Liver (tissue), 9 donors: ENCODE measurements around the gene MACROH2A2. TPM values are rescaled to one million over a fixed set of nuclear protein-coding genes. Genes with fewer than 3 reads are reported as not detected.

Source experiments
- DNase-seq: peaks from one replicate; pipeline ENCODE4 v3.0.0-alpha.2; 2017; ENCODE audit warnings: low spot score
- H3K27ac ChIP-seq, 2 donors: one replicate each; pipeline ENCODE4 v1.7.0; 2013; ENCODE audit warnings: inconsistent platforms in 2 of 2, low read length in 2 of 2, control low read depth in 1 of 2, low read depth in 1 of 2, mild to moderate bottlenecking in 1 of 2
- H3K27me3 ChIP-seq, 4 donors: one replicate each; pipeline versions ENCODE4 v1.6.1 to v1.7.0; 2013; ENCODE audit warnings: low read length in 3 of 4, inconsistent platforms in 1 of 4, mild to moderate bottlenecking in 1 of 4, moderate library complexity in 1 of 4; ENCODE audit not compliant: control insufficient read depth in 4 of 4, insufficient read depth in 4 of 4
- H3K36me3 ChIP-seq, 4 donors: one replicate each; pipeline versions ENCODE4 v1.6.1 to v1.7.0; 2013; ENCODE audit warnings: low read length in 3 of 4, mild to moderate bottlenecking in 3 of 4, low read depth in 1 of 4, moderate library complexity in 1 of 4; ENCODE audit not compliant: control insufficient read depth in 4 of 4, insufficient read depth in 3 of 4
- H3K4me1 ChIP-seq, 4 donors: one replicate each; pipeline versions ENCODE4 v1.6.1 to v1.7.0; 2013; ENCODE audit warnings: low read length in 3 of 4, mild to moderate bottlenecking in 3 of 4, moderate library complexity in 1 of 4; ENCODE audit not compliant: control insufficient read depth in 4 of 4, insufficient read depth in 4 of 4
- H3K4me3 ChIP-seq, 3 donors: one replicate each; pipeline versions ENCODE4 v1.6.1 to v1.7.0; 2013; ENCODE audit warnings: low read length in 3 of 3, control low read depth in 1 of 3, low read depth in 1 of 3, mild to moderate bottlenecking in 1 of 3
- H3K9ac ChIP-seq, 2 donors: one replicate each; pipeline ENCODE4 v1.7.0; 2013; ENCODE audit warnings: low read length in 2 of 2, mild to moderate bottlenecking in 2 of 2, moderate library complexity in 2 of 2, control low read depth in 1 of 2, low read depth in 1 of 2
- H3K9me3 ChIP-seq, 4 donors: one replicate each; pipeline versions ENCODE4 v1.6.1 to v1.7.0; 2013; ENCODE audit warnings: low read length in 3 of 4; ENCODE audit not compliant: control insufficient read depth in 4 of 4
- EGR1 ChIP-seq, 2 donors: IDR thresholded peaks; 2 replicates each; pipeline ENCODE4 v1.6.1; 2016 to 2018; ENCODE audit warnings: antibody characterized with exemption in 2 of 2, low read depth in 2 of 2
- FOXA1 ChIP-seq: IDR thresholded peaks from 2 replicates; pipeline ENCODE4 v1.6.1; 2016; ENCODE audit warnings: antibody characterized with exemption
- FOXA2 ChIP-seq: IDR thresholded peaks from 2 replicates; pipeline ENCODE4 v1.6.1; 2016; ENCODE audit warnings: antibody characterized with exemption
- GABPA ChIP-seq, 2 donors: IDR thresholded peaks in 1 of 2; conservative IDR thresholded peaks in 1 of 2; 2 replicates each; pipeline ENCODE4 v1.6.1; 2016; ENCODE audit warnings: antibody characterized with exemption in 2 of 2, mild to moderate bottlenecking in 1 of 2, moderate library complexity in 1 of 2
- HNF4A ChIP-seq, 2 donors: conservative IDR thresholded peaks; 2 replicates each; pipeline ENCODE4 v1.6.1; 2016; ENCODE audit warnings: antibody characterized with exemption in 2 of 2, mild to moderate bottlenecking in 2 of 2
- HNF4G ChIP-seq: IDR thresholded peaks from 2 replicates; pipeline ENCODE4 v1.6.1; 2016; ENCODE audit warnings: antibody characterized with exemption
- JUND ChIP-seq, 2 donors: IDR thresholded peaks; 2 replicates each; pipeline ENCODE4 v1.6.1; 2016; ENCODE audit warnings: antibody characterized with exemption in 2 of 2
- NR2F2 ChIP-seq: IDR thresholded peaks from 2 replicates; pipeline ENCODE4 v1.6.1; 2016; ENCODE audit warnings: antibody characterized with exemption
- RAD21 ChIP-seq, 2 donors: IDR thresholded peaks; 2 replicates each; pipeline ENCODE4 v1.6.1; 2016; ENCODE audit warnings: antibody characterized with exemption in 2 of 2, mild to moderate bottlenecking in 2 of 2
- RXRA ChIP-seq, 2 donors: IDR thresholded peaks; 2 replicates each; pipeline ENCODE4 v1.6.1; 2017 to 2018; ENCODE audit warnings: antibody characterized with exemption in 2 of 2, mild to moderate bottlenecking in 1 of 2
- SP1 ChIP-seq: IDR thresholded peaks from 2 replicates; pipeline ENCODE4 v1.6.1; 2018; ENCODE audit warnings: antibody characterized with exemption, mild to moderate bottlenecking
- TAF1 ChIP-seq: conservative IDR thresholded peaks from 2 replicates; pipeline ENCODE4 v1.6.1; 2016; ENCODE audit warnings: antibody characterized with exemption, mild to moderate bottlenecking
- YY1 ChIP-seq: IDR thresholded peaks from 2 replicates; pipeline ENCODE4 v1.6.1; 2016; ENCODE audit warnings: antibody characterized with exemption, mild to moderate bottlenecking
- WGBS: extraction: QIAGEN DNeasy Blood & Tissue Kit; methylation state at CpG from one replicate; pipeline ENCODE4 v1.1.7; 2013; 5-methylcytosine and 5-hydroxymethylcytosine counted together
- polyA plus RNA-seq, 2 donors: library from polyadenylated mRNA; stranded (reverse) in 1 of 2; unstranded in 1 of 2; fragments of 200-250 nt in 1 of 2; fragments of >200 nt in 1 of 2; fragmentation: Nextera tagmentation in 1 of 2; extraction: Ambion mirVana in 1 of 2; gene quantifications; one replicate each; pipeline versions ENCODE4 v1.2.1 to v1.2.3, GENCODE V29; 2013 to 2015
- total RNA-seq, 2 donors: library from RNA; depleted of rRNA; stranded (reverse); fragments of >200 nt; gene quantifications; one replicate each; pipeline ENCODE4 v1.2.3, GENCODE V29; 2014
- TF ChIP-seq, protein P1 (sequence below): IDR thresholded peaks from 2 replicates; pipeline ENCODE4 v1.6.1; 2016; ENCODE audit warnings: antibody characterized with exemption
- TF ChIP-seq, protein P2 (sequence below): IDR thresholded peaks from 2 replicates; pipeline ENCODE4 v1.6.1; 2016; ENCODE audit warnings: antibody characterized with exemption
- TF ChIP-seq, protein P3 (sequence below): IDR thresholded peaks from 2 replicates; pipeline ENCODE4 v1.6.1; 2016; ENCODE audit warnings: antibody characterized with exemption
- TF ChIP-seq, protein P4 (sequence below): IDR thresholded peaks from 2 replicates; pipeline ENCODE4 v1.6.1; 2016; ENCODE audit warnings: antibody characterized with exemption, mild to moderate bottlenecking
- TF ChIP-seq, protein P5 (sequence below): fragments of 150-350 bp; IDR thresholded peaks from 2 replicates; pipeline ENCODE4 v1.5.1; 2017; ENCODE audit warnings: improper control_type of control experiment, low read depth, low read length; ENCODE audit not compliant: missing input control
- donor health status: healthy.
- donor health status: healthy.
- donor health status: healthy.
- donor health status: healthy.
- donor health status: healthy.

The MACROH2A2 gene
- total and polyA plus RNA-seq, 4 donors: 1.2 to 7.2 (median 3.4) TPM

DNA sequence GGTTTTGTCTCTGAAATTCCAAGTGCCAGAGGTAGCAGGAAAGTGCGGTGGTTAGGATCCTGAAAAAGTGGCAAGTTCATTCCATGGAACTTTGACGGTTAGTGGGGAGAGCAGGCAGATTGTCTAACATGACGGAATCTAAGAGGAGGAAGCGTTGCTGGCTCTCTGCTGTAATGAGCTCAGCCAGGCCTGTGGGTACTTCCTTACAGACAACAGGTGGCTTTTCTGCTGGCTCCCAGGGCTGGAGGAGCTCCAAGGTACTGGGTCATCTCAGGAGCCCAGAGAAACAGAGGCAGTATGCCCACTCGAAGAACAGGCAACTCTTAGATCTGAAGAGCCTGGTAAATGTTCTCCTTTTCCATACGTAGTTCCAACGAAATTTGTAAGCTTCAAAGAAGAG lies 83.0 kb downstream of the MACROH2A2 start:
- H3K9me3 ChIP-seq: no peaks in the 10 kb centered on the region
- no peak overlapping the region for H3K27ac ChIP-seq
- peaks cover 0 to 6% (median 2%) of the 10 kb centered on the region in 4 donors for H3K36me3 ChIP-seq
- H3K4me1 ChIP-seq: peaks cover 2 to 19% (median 10%) of the 10 kb centered on the region in 4 donors
- no peak overlapping the region for H3K9ac ChIP-seq
- H3K27me3 ChIP-seq: no peaks in the 10 kb centered on the region
- TF ChIP-seq HNF4G: no peak
- TF ChIP-seq NR2F2: no peak
- TF ChIP-seq EGR1 (IDR thresholded peaks at IDR 0.05; ENCODE audit: low read depth in 2 of 2): no peak
- TF ChIP-seq, protein P1, sequence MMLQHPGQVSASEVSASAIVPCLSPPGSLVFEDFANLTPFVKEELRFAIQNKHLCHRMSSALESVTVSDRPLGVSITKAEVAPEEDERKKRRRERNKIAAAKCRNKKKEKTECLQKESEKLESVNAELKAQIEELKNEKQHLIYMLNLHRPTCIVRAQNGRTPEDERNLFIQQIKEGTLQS: no peak
- TF ChIP-seq YY1: no peak
- TF ChIP-seq FOXA2: no peak
- TF ChIP-seq SP1: no peak
- TF ChIP-seq, protein P2, sequence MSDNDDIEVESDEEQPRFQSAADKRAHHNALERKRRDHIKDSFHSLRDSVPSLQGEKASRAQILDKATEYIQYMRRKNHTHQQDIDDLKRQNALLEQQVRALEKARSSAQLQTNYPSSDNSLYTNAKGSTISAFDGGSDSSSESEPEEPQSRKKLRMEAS: no peak
- no peak for TF ChIP-seq RXRA (IDR thresholded peaks at IDR 0.05)
- no peak for TF ChIP-seq JUND (IDR thresholded peaks at IDR 0.05)
- TF ChIP-seq RAD21 (IDR thresholded peaks at IDR 0.05): no peak
- 86% methylated on average over 7 of the region's 7 CpGs for WGBS
- no peak overlapping the region for H3K4me3 ChIP-seq
- no peak for DNase-seq

DNA sequence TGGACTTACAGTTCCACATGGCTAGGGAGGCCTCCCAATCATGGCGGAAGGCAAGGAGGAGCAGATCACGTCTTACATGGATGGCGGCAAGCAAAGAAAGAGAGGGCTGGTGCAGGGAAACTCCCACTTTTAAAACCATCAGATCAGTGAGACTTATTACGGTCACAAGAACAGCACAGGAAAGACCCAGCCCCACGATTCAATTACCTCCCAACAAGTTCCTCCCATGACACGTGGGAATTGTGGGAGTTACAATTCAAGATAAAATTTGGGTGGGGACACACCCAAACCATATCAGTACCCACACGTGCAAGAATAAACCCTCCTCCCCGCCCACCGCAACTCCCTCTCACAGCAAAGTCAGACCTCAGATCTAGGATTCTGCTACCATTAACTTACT lies 84.5 kb downstream of the MACROH2A2 start:
- no peak overlapping the region for H3K4me3 ChIP-seq
- H3K36me3 ChIP-seq: peaks cover 0 to 6% (median 2%) of the 10 kb centered on the region in 4 donors
- TF ChIP-seq GABPA (IDR thresholded peaks at IDR 0.05 in 1 of 2, conservative IDR thresholded peaks at IDR 0.05 in 1 of 2) (no peak), JUND (IDR thresholded peaks at IDR 0.05) (no peak), NR2F2 (no peak), FOXA2 (no peak), FOXA1 (no peak), HNF4A (conservative IDR thresholded peaks at IDR 0.05) (no peak), HNF4G (no peak), RAD21 (IDR thresholded peaks at IDR 0.05) (no peak), SP1 (no peak), YY1 (no peak), TAF1 (no peak), RXRA (IDR thresholded peaks at IDR 0.05) (no peak)
- TF ChIP-seq, protein P3, sequence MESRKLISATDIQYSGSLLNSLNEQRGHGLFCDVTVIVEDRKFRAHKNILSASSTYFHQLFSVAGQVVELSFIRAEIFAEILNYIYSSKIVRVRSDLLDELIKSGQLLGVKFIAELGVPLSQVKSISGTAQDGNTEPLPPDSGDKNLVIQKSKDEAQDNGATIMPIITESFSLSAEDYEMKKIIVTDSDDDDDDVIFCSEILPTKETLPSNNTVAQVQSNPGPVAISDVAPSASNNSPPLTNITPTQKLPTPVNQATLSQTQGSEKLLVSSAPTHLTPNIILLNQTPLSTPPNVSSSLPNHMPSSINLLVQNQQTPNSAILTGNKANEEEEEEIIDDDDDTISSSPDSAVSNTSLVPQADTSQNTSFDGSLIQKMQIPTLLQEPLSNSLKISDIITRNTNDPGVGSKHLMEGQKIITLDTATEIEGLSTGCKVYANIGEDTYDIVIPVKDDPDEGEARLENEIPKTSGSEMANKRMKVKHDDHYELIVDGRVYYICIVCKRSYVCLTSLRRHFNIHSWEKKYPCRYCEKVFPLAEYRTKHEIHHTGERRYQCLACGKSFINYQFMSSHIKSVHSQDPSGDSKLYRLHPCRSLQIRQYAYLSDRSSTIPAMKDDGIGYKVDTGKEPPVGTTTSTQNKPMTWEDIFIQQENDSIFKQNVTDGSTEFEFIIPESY: no peak
- TF ChIP-seq, protein P1: no peak
- TF ChIP-seq, protein P4, sequence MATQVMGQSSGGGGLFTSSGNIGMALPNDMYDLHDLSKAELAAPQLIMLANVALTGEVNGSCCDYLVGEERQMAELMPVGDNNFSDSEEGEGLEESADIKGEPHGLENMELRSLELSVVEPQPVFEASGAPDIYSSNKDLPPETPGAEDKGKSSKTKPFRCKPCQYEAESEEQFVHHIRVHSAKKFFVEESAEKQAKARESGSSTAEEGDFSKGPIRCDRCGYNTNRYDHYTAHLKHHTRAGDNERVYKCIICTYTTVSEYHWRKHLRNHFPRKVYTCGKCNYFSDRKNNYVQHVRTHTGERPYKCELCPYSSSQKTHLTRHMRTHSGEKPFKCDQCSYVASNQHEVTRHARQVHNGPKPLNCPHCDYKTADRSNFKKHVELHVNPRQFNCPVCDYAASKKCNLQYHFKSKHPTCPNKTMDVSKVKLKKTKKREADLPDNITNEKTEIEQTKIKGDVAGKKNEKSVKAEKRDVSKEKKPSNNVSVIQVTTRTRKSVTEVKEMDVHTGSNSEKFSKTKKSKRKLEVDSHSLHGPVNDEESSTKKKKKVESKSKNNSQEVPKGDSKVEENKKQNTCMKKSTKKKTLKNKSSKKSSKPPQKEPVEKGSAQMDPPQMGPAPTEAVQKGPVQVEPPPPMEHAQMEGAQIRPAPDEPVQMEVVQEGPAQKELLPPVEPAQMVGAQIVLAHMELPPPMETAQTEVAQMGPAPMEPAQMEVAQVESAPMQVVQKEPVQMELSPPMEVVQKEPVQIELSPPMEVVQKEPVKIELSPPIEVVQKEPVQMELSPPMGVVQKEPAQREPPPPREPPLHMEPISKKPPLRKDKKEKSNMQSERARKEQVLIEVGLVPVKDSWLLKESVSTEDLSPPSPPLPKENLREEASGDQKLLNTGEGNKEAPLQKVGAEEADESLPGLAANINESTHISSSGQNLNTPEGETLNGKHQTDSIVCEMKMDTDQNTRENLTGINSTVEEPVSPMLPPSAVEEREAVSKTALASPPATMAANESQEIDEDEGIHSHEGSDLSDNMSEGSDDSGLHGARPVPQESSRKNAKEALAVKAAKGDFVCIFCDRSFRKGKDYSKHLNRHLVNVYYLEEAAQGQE: no peak
- TF ChIP-seq, protein P2: no peak
- TF ChIP-seq, protein P5, sequence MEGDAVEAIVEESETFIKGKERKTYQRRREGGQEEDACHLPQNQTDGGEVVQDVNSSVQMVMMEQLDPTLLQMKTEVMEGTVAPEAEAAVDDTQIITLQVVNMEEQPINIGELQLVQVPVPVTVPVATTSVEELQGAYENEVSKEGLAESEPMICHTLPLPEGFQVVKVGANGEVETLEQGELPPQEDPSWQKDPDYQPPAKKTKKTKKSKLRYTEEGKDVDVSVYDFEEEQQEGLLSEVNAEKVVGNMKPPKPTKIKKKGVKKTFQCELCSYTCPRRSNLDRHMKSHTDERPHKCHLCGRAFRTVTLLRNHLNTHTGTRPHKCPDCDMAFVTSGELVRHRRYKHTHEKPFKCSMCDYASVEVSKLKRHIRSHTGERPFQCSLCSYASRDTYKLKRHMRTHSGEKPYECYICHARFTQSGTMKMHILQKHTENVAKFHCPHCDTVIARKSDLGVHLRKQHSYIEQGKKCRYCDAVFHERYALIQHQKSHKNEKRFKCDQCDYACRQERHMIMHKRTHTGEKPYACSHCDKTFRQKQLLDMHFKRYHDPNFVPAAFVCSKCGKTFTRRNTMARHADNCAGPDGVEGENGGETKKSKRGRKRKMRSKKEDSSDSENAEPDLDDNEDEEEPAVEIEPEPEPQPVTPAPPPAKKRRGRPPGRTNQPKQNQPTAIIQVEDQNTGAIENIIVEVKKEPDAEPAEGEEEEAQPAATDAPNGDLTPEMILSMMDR: no peak
- no peak for DNase-seq
- WGBS: 83% methylated on average over 9 of the region's 9 CpGs
- no peak overlapping the region for H3K27ac ChIP-seq
- H3K9me3 ChIP-seq: no peaks in the 10 kb centered on the region
- H3K4me1 ChIP-seq: peaks cover 0 to 8% (median 2%) of the 10 kb centered on the region in 4 donors
- H3K9ac ChIP-seq: no peak overlapping the region
- no peaks in the 10 kb centered on the region for H3K27me3 ChIP-seq
